GM12878 (cell line): ENCODE results near the gene SOHLH2. TPM values are rescaled to one million over a fixed set of nuclear protein-coding genes. Genes with fewer than 3 reads are reported as not detected.

Source experiments
- ATAC-seq: fragments of 200-7000 bp; cut with Tn5 transposase; 3 replicates; pipeline ENCODE4 v1.9.1; 2020; ENCODE audit warnings: mild to moderate bottlenecking, moderate library complexity
- Bru-seq: library from RNA; stranded (reverse); fragments of 400-500 nt; gene quantifications from one replicate; lab custom pipeline; 2021; lab: Mats Ljungman, UMichigan
- BruChase-seq, 2 experiments: library from RNA; stranded (reverse); fragments of 400-500 nt; gene quantifications; one replicate each; lab custom pipeline; 2021; lab: Mats Ljungman, UMichigan
- BruUV-seq: library from RNA; stranded (reverse); fragments of 400-500 nt; replicated peaks from 2 replicates; lab custom pipeline; 2021; lab: Mats Ljungman, UMichigan
- CTCF ChIA-PET: fragments of 300-600 bp; sonication (Branson Sonifier 250); formaldehyde crosslinking; extraction: SDS; loops from one replicate; lab custom pipeline; 2021; ENCODE audit warnings: inconsistent platforms; lab: Yijun Ruan, JAX
- POLR2A ChIA-PET: fragments of 350-600 bp; formaldehyde crosslinking; extraction: SDS; loops from one replicate; lab custom pipeline; 2021; ENCODE audit warnings: inconsistent platforms; lab: Charles Lee
- RAD21 ChIA-PET: fragments of 300-600 bp; sonication (Branson Sonifier 250); formaldehyde crosslinking; loops from one replicate; lab custom pipeline; 2023; ENCODE audit warnings: antibody characterized with exemption; ENCODE audit not compliant: unreplicated experiment; lab: Charles Lee
- SMC1A ChIA-PET: fragments of 300-600 bp; sonication (Branson Sonifier 250); formaldehyde crosslinking; loops from one replicate; lab custom pipeline; 2023; ENCODE audit not compliant: unreplicated experiment, uncharacterized antibody; lab: Charles Lee
- DNase-seq: peaks from one replicate; pipeline ENCODE4 v3.0.0-alpha.2; 2011; ENCODE audit warnings: low read depth, low spot score
- FAIRE-seq: peaks from 3 replicates; lab custom pipeline; 2011; peaks lifted over from hg19 to GRCh38; lab: Jason Lieb, UNC
- H2AFZ ChIP-seq: 2 replicates; pipeline ENCODE4 v1.6.0; 2011; ENCODE audit warnings: low read depth, low read length, control low read depth; ENCODE audit not compliant: control insufficient read depth
- H3K27ac ChIP-seq: 2 replicates; pipeline ENCODE4 v1.5.1; 2011; ENCODE audit warnings: control low read depth; ENCODE audit not compliant: control insufficient read depth, insufficient read depth
- H3K27me3 ChIP-seq, 2 experiments: replicated peaks in 1 of 2; 2 replicates each; pipeline versions ENCODE4 v1.6.0 to v1.6.1; 2011; ENCODE audit warnings: low read length in 1 of 2; ENCODE audit not compliant: control insufficient read depth in 2 of 2, insufficient read depth in 2 of 2
- H3K36me3 ChIP-seq, 2 experiments: 2 replicates each; pipeline ENCODE4 v1.5.1; 2011; ENCODE audit warnings: low read length in 1 of 2; ENCODE audit not compliant: control insufficient read depth in 2 of 2, insufficient read depth in 2 of 2
- H3K4me1 ChIP-seq: 2 replicates; pipeline ENCODE4 v1.6.1; 2011; ENCODE audit warnings: mild to moderate bottlenecking, low read length, moderate library complexity, mixed read lengths; ENCODE audit not compliant: control insufficient read depth, insufficient read depth
- H3K4me2 ChIP-seq: 2 replicates; pipeline ENCODE4 v1.6.0; 2011; ENCODE audit warnings: control low read depth; ENCODE audit not compliant: control insufficient read depth, insufficient read depth
- H3K4me3 ChIP-seq: fragments of 200-600 bp; sonication (generic); 2 replicates; pipeline ENCODE4 v1.5.1; 2016
- H3K79me2 ChIP-seq: 2 replicates; pipeline ENCODE4 v1.6.0; 2011; ENCODE audit warnings: low read length; ENCODE audit not compliant: control insufficient read depth, insufficient read depth
- H3K9ac ChIP-seq: 2 replicates; pipeline ENCODE4 v1.8.0; 2011; ENCODE audit warnings: low read length, control low read depth, mixed read lengths; ENCODE audit not compliant: control insufficient read depth, insufficient read depth
- H3K9me3 ChIP-seq: replicated peaks from 3 replicates; pipeline ENCODE4 v1.5.1; 2011; ENCODE audit warnings: mild to moderate bottlenecking, low read length; ENCODE audit not compliant: control insufficient read depth, insufficient read depth
- H4K20me1 ChIP-seq: 2 replicates; pipeline ENCODE4 v1.6.0; 2011; ENCODE audit not compliant: control insufficient read depth, insufficient read depth
- BHLHE40 ChIP-seq, 2 experiments: fragments of 450-650 bp in 1 of 2; IDR thresholded peaks; 2 replicates each; pipeline ENCODE4 v1.6.1; 2011 to 2017; ENCODE audit warnings: low read depth in 2 of 2, borderline replicate concordance in 1 of 2, improper control_type of control experiment in 1 of 2, low read length in 1 of 2, mild to moderate bottlenecking in 1 of 2
- CUX1 ChIP-seq: IDR thresholded peaks from 2 replicates; pipeline ENCODE4 v1.6.1; 2012; ENCODE audit warnings: improper control_type of control experiment, low read depth, low read length; ENCODE audit not compliant: insufficient replicate concordance
- HDAC2 ChIP-seq: fragments of 200-600 bp; sonication (generic); IDR thresholded peaks from 2 replicates; pipeline ENCODE4 v1.6.1; 2017
- POU2F2 ChIP-seq: IDR thresholded peaks from 3 replicates; pipeline ENCODE4 v1.6.1; 2011; ENCODE audit warnings: low read depth, mild to moderate bottlenecking, low read length, borderline replicate concordance
- WGBS: methylation state at CpG from one replicate; pipeline ENCODE4 v1.1.6; 2016; ENCODE audit warnings: low lambda C conversion rate; ENCODE audit not compliant: insufficient replicate concordance, insufficient coverage; ENCODE audit errors: missing lambda C conversion rate; 5-methylcytosine and 5-hydroxymethylcytosine counted together
- in situ Hi-C: fragments of 300-500 bp; cut with MboI; formaldehyde crosslinking; loops from 9 replicates; pipeline ENCODE4 v1.14.3; 2018; ENCODE audit warnings: mixed read lengths
- intact Hi-C: fragments of 100-400 bp; cut with micrococcal nuclease; formaldehyde crosslinking; loops from one replicate; pipeline ENCODE4 v1.14.2; 2022; ENCODE audit not compliant: unreplicated experiment
- long read RNA-seq, 2 experiments: library from polyadenylated mRNA; unstranded; transcript quantifications; one replicate each; pipeline ENCODE4 v2.0.0, GENCODE V29; 2019 to 2020
- polyA minus RNA-seq, 3 experiments: library from RNA; depleted of rRNA, polyadenylated mRNA; stranded (reverse); fragments of >200 nt; gene quantifications; 2 replicates each; pipeline ENCODE4 v1.2.3, GENCODE V29; 2011
- polyA plus RNA-seq, 11 experiments: library from polyadenylated mRNA; depleted of rRNA in 4 of 11; unstranded in 6 of 11; stranded (reverse) in 5 of 11; fragments of >200 nt; fragmentation: Nextera tagmentation in 4 of 11; fragmentation: Illumina TruSeq in 1 of 11; extraction: Ambion mirVana in 4 of 11; extraction: Trizol in 1 of 11; gene quantifications; 1 replicate in 1 of 11; 2 replicates in 10 of 11; pipeline versions ENCODE4 v1.2.1 to v1.2.3, GENCODE V29; 2011 to 2016; ENCODE audit warnings: inconsistent platforms in 2 of 11, missing spikeins in 2 of 11, low read depth in 1 of 11
- total RNA-seq, 4 experiments: library from RNA; depleted of rRNA in 3 of 4; stranded (reverse); fragments of >200 nt in 3 of 4; fragmentation: Illumina TruSeq in 1 of 4; extraction: Trizol in 1 of 4; gene quantifications; 2 replicates each; pipeline versions ENCODE4 v1.2.1 to v1.2.3, GENCODE V29; 2013 to 2021

SOHLH2 gene
- total RNA-seq (2013; cell fraction: nucleolus; rRNA removed) = not detected in 2 replicates
- total RNA-seq (2014; rRNA removed) = not detected in 2 replicates
- not detected in 2 replicates for total RNA-seq (2014; rRNA removed; fragmentation: Illumina TruSeq; extraction: Trizol)
- not detected in 2 replicates for total RNA-seq (2021)
- not detected for polyA plus RNA-seq (2011; ENCODE audit: low read depth)
- 2.4 TPM in 2 replicates for polyA plus RNA-seq (2011; rRNA removed)
- 1.4 and 1.7 TPM in 2 replicates for polyA plus RNA-seq (2011; cell fraction: cytosol; rRNA removed)
- 2.4 and 2.7 TPM in 2 replicates for polyA plus RNA-seq (2011; cell fraction: nucleus; rRNA removed)
- polyA plus RNA-seq (2012) = not detected in 2 replicates
- 0.08 TPM in 1 of 2 replicates, not detected in the other for polyA plus RNA-seq (2014; fragmentation: Illumina TruSeq; extraction: Trizol)
- polyA plus RNA-seq (2014; fragmentation: Nextera tagmentation; extraction: Ambion mirVana) = not detected
- polyA plus RNA-seq (2014; rRNA removed) = not detected in 2 replicates
- not detected for polyA plus RNA-seq (2016; fragmentation: Nextera tagmentation; extraction: Ambion mirVana)
- polyA minus RNA-seq (2011; rRNA and poly(A)+ RNA removed) = 0.82 and 0.95 TPM in 2 replicates
- polyA minus RNA-seq (2011; cell fraction: cytosol; rRNA and poly(A)+ RNA removed) = 0.52 and 0.53 TPM in 2 replicates
- polyA minus RNA-seq (2011; cell fraction: nucleus; rRNA and poly(A)+ RNA removed) = 1.1 and 1.3 TPM in 2 replicates
- Bru-seq, nascent RNA = not detected
- not detected for BruChase-seq, experiment 1, labeled RNA remaining after a 6-hour chase
- percentile 14 among the genes with signal in this experiment for BruChase-seq, experiment 2, labeled RNA remaining after a 2-hour chase
- long read RNA-seq, experiment 1, partial matches to known transcripts = 0 of 1 reads
- long read RNA-seq, experiment 1, other reads (novel, unspliced or antisense) = 0 of 1 reads
- long read RNA-seq, experiment 2, transcript SOHLH2-202 (11 exons, 2,193 nt) = major isoform, 6 of 6 reads
- long read RNA-seq, experiment 2, partial matches to known transcripts = 0 of 6 reads
- long read RNA-seq, experiment 2, other reads (novel, unspliced or antisense) = 0 of 6 reads

GRCh38 chr13:36214163-36214921 is at the start of gene SOHLH2:
Gene SOHLH2, minus strand, starts transcription at chr13:36214556. Its CDS starts 30 bp downstream, at chr13:36214526.
- intact Hi-C loops (no loop called here), in situ Hi-C loops (no loop called here)
- Histone ChIP-seq H3K27me3 (no peaks in the 10 kb centered on the region; a peak in 1 of 4 replicates), H3K4me2 (no peak within 1 kb of the TSS), H4K20me1 (no peaks in the 10 kb centered on the region), H3K4me3 (no peak within 1 kb of the TSS), H3K36me3 (no peaks in the 10 kb centered on the region), H3K27ac (no peak within 1 kb of the TSS), H2AFZ (no peak within 1 kb of the TSS), H3K9ac (no peak within 1 kb of the TSS), H3K4me1 (no peaks in the 10 kb centered on the region), H3K79me2 (no peaks in the 10 kb centered on the region), H3K9me3 (no peaks in the 10 kb centered on the region; the same call in 2 of the 3 replicates)
- CTCF ChIA-PET = interaction anchor here (1.4 kb wide), 1 partner anchor 14 kb away, joined by 3 read pairs; no protein-coding TSS in a partner anchor
- DNase-seq (no peak), ATAC-seq (no peak), FAIRE-seq (no peak)
- BruUV-seq = no TSS peak
- SMC1A ChIA-PET = no interaction called here
- TF ChIP-seq CUX1 = no peak
- 0 out of 4 replicates have a peak, but pooled peaks of 1 of the 2 experiments have one; percentile 9 for TF ChIP-seq BHLHE40 (IDR thresholded peaks at IDR 0.05; ENCODE audit: borderline replicate concordance in 1 of 2, low read depth in 2 of 2, low read length in 1 of 2)
- no peak for TF ChIP-seq HDAC2
- TF ChIP-seq POU2F2 = no peak
- 62% methylated on average over 37 of the region's 53 CpGs for WGBS
- POLR2A ChIA-PET = interaction anchor here (0.6 kb wide), 1 partner anchor 1428 kb away, joined by 4 read pairs; no protein-coding TSS in a partner anchor
- RAD21 ChIA-PET = no interaction called here
